Retinal pigment epithelial cell (primary cell): Measurements from ENCODE around the gene PMM2.

Experiments
- DNase-seq: peaks from one replicate; pipeline ENCODE4 v3.0.0-alpha.2; 2010; ENCODE audit warnings: low read depth
- H3K4me3 ChIP-seq: 2 replicates; pipeline ENCODE4 v1.5.1; 2011; ENCODE audit warnings: mild to moderate bottlenecking, low read length, control low read depth, moderate library complexity
- CTCF ChIP-seq: conservative IDR thresholded peaks from 2 replicates; pipeline ENCODE4 v1.5.1; 2011; ENCODE audit warnings: low read depth, low read length, control low read depth, inconsistent platforms

Gene PMM2

GRCh38 chr16:8818504-8819270 is 21.0 kb downstream of the PMM2 start:
- TF ChIP-seq CTCF = no peak
- H3K4me3 ChIP-seq = no peak overlapping the region
- DNase-seq = no peak

- H3K4me3 ChIP-seq = no peak overlapping the region
- no peak for TF ChIP-seq CTCF
- DNase-seq = no peak
Observed at GRCh38 chr16:8819411-8820034, 21.9 kb downstream of the PMM2 start.

- no peak overlapping the region for H3K4me3 ChIP-seq
- no peak for TF ChIP-seq CTCF
- no peak for DNase-seq
Observed at GRCh38 chr16:8822403-8822802, 24.8 kb downstream of the PMM2 start.

GRCh38 chr16:8826278-8826879 is 28.7 kb downstream of the PMM2 start:
- TF ChIP-seq CTCF = no peak
- no peak overlapping the region for H3K4me3 ChIP-seq
- no peak for DNase-seq

- no peak for TF ChIP-seq CTCF
- no peak overlapping the region for H3K4me3 ChIP-seq
- DNase-seq = no peak
Observed at GRCh38 chr16:8828541-8829165, 31.0 kb downstream of the PMM2 start.

- DNase-seq = no peak
- H3K4me3 ChIP-seq = no peak overlapping the region
- no peak for TF ChIP-seq CTCF
Observed at GRCh38 chr16:8831450-8831849, 33.8 kb downstream of the PMM2 start.
